Body of pancreas (tissue), 4 donors: ENCODE data around the gene TSG101. TPM values are rescaled to one million over a fixed set of nuclear protein-coding genes. Genes with fewer than 3 reads are reported as not detected.

ENCODE experiments used
- ATAC-seq: fragments of 150-250 bp; one replicate; pipeline ENCODE4 v1.9.1; 2016
- DNase-seq, 4 donors: peaks; one replicate each; pipeline ENCODE4 v3.0.0-alpha.2; 2019
- H3K27ac ChIP-seq, 4 donors: fragments of 200-600 bp; sonication (generic); 1 replicate in 3 of 4; 2 replicates in 1 of 4; pipeline versions ENCODE4 v1.5.1 to v1.6.1; 2016 to 2019; ENCODE audit warnings: mild to moderate bottlenecking in 1 of 4, mixed read lengths in 1 of 4, moderate library complexity in 1 of 4
- H3K27me3 ChIP-seq, 2 donors: fragments of 200-600 bp; sonication (generic); one replicate each; pipeline ENCODE4 v1.6.0; 2016; ENCODE audit warnings: mild to moderate bottlenecking in 1 of 2
- H3K36me3 ChIP-seq, 2 donors: fragments of 200-600 bp; sonication (generic); replicated peaks in 1 of 2; 2 replicates each; pipeline ENCODE4 v1.5.1; 2016; ENCODE audit warnings: low read depth in 2 of 2; ENCODE audit not compliant: insufficient read depth in 1 of 2
- H3K4me1 ChIP-seq: fragments of 200-600 bp; sonication (generic); one replicate; pipeline ENCODE4 v1.6.0; 2016
- H3K4me3 ChIP-seq, 2 donors: fragments of 200-600 bp; sonication (generic); 1 replicate in 1 of 2; 2 replicates in 1 of 2; pipeline ENCODE4 v1.5.1; 2016 to 2019
- H3K9me3 ChIP-seq, 3 donors: fragments of 200-600 bp; sonication (generic); 1 replicate in 2 of 3; 2 replicates in 1 of 3; pipeline ENCODE4 v1.5.1; 2016
- CTCF ChIP-seq, 7 experiments: fragments of 450-650 bp in 4 of 7; fragments of 200-600 bp in 3 of 7; sonication (generic) in 3 of 7; IDR thresholded peaks; one replicate each; pipeline ENCODE4 v1.5.1; 2016 to 2019; ENCODE audit warnings: antibody characterized with exemption in 7 of 7
- POLR2A ChIP-seq, 3 donors: fragments of 450-650 bp; IDR thresholded peaks; one replicate each; pipeline ENCODE4 v1.6.1; 2016; ENCODE audit warnings: antibody characterized with exemption in 3 of 3, mild to moderate bottlenecking in 2 of 3
- WGBS, 2 donors: methylation state at CpG; one replicate each; pipeline ENCODE4 v1.1.5; 2017; 5-methylcytosine and 5-hydroxymethylcytosine counted together
- intact Hi-C: fragments of 100-400 bp; cut with DNase I; formaldehyde crosslinking; loops from one replicate; pipeline ENCODE4 v1.15.1; 2023
- total RNA-seq, 2 donors: library from RNA; depleted of rRNA; stranded (reverse); fragments of >200 nt; gene quantifications; one replicate each; pipeline ENCODE4 v1.1.0, GENCODE V29; 2016

TSG101 gene
- total RNA-seq, 2 donors from 2014 or later, result 36.8 to 50.8 TPM

- intact Hi-C loops, result no loop called here
- WGBS, 2 donors, result 81 to 83% methylated on average over 2 of the region's 2 CpGs
Observed at GRCh38 chr11:18563090-18563730, 36.5 kb upstream of the TSG101 start.

DNA sequence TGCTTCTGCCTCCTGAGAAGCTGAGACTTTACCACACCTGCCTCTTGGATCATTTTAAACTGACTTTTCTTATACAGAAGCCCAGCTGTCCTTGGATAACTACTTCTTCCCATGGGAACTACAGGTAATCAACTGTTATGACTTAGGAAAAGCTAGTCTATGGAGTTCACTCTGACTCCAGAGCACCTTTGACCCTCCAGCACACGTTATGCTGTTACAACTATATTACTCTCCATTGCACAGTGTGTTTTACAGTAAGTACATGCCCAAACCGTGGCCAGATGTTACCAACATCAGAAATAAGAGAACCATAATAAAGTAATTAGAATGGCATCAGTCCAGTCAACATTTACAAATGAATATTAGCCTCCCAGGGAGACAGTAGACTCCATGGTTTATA is 21.3 kb upstream of the TSG101 start:
- Histone ChIP-seq H3K27ac (no peak overlapping the region), H3K4me1 (no peaks in the 10 kb centered on the region), H3K4me3 (no peak overlapping the region), H3K27me3 (no peaks in the 10 kb centered on the region), H3K36me3 (peaks cover 0 to 9% of the 10 kb centered on the region in 2 donors), H3K9me3 (no peaks in the 10 kb centered on the region)
- intact Hi-C loops, result loop anchor here (10.0 kb wide), 1 partner anchor 187 kb away; no protein-coding TSS in a partner anchor
- 73 to 81% methylated on average over 2 of the region's 2 CpGs for WGBS, 2 donors
- DNase-seq (no peak), ATAC-seq (no peak)
- no peak for TF ChIP-seq POLR2A (IDR thresholded peaks at IDR 0.05)
- no peak for TF ChIP-seq CTCF (IDR thresholded peaks at IDR 0.05)

More at GRCh38 chr11:18563090-18563730, 36.5 kb upstream of the TSG101 start:
- DNase-seq (no peak), ATAC-seq (no peak)
- H3K36me3 ChIP-seq, result peaks cover 0 to 4% of the 10 kb centered on the region in 2 donors
- H3K9me3 ChIP-seq, result no peaks in the 10 kb centered on the region
- H3K27me3 ChIP-seq, result no peaks in the 10 kb centered on the region
- H3K4me1 ChIP-seq, result no peaks in the 10 kb centered on the region
- no peak for TF ChIP-seq CTCF (IDR thresholded peaks at IDR 0.05)
- TF ChIP-seq POLR2A (IDR thresholded peaks at IDR 0.05), result no peak
- H3K4me3 ChIP-seq, result no peak overlapping the region
- no peak overlapping the region for H3K27ac ChIP-seq

DNA sequence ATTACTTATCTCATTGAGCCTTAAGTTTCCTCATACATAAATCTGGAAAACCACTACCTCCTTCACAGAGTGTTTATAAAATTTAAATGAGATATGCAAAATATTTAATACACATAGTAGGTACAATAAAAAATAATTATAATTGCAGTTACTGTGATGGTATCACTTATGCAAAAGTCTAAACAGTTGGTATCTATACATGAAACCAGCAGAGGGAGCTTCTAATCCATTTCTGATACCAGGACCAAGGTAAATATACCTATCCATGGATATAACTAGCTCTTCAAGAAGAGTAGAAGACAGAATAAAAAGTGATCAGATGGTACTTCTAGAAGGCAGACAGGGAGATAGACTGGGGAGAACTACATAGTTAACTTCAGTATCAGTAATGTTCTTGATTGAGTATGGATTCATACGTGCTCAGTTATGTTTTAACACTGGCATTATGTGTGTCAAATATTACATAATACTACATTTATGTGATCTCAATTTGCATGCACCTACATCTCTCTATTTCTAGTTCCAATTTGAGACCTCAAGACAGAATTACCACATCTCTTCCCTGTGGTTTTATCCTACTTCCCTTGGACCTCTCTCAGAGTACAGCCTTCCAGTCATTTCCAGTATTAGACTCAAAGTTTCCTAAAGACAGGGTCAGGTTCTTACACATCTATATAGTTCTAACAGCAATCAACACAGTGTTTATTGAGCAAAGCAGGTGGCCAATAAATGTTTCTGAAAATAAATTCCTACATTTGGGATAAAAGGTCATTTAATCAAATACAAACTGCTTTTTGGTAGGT is 13.7 kb upstream of the TSG101 start:
- Histone ChIP-seq H3K27ac (no peak overlapping the region), H3K9me3 (no peaks in the 10 kb centered on the region), H3K4me1 (no peaks in the 10 kb centered on the region), H3K4me3 (no peak overlapping the region), H3K27me3 (no peaks in the 10 kb centered on the region), H3K36me3 (peaks cover 6 to 9% of the 10 kb centered on the region in 2 donors)
- DNase-seq (no peak), ATAC-seq (no peak)
- 78 to 82% methylated on average over 1 of the region's 1 CpG for whole genome bisulfite sequencing, 2 donors
- no peak for TF ChIP-seq POLR2A (IDR thresholded peaks at IDR 0.05)
- peak in 6 of 7 experiments; percentile 23 to 56 (median 40) for TF ChIP-seq CTCF (IDR thresholded peaks at IDR 0.05)
- intact Hi-C loops, result loop anchor here (10.0 kb wide), 1 partner anchor 194 kb away; no protein-coding TSS in a partner anchor

- no peak for DNase-seq
Observed at GRCh38 chr11:18536209-18536608, 9.5 kb upstream of the TSG101 start.

More at GRCh38 chr11:18536209-18536608, 9.5 kb upstream of the TSG101 start:
- peaks cover 6% of the 10 kb centered on the region for H3K4me1 ChIP-seq
- intact Hi-C loops, result no loop called here
- ATAC-seq, result no peak
- no peak overlapping the region for H3K27ac ChIP-seq
- H3K36me3 ChIP-seq, result peaks cover 0 to 6% of the 10 kb centered on the region in 2 donors
- H3K4me3 ChIP-seq, result no peak overlapping the region
- WGBS, 2 donors, result 46% methylated on average over 1 of the region's 1 CpG
- no peaks in the 10 kb centered on the region for H3K27me3 ChIP-seq
- H3K9me3 ChIP-seq, result no peaks in the 10 kb centered on the region
- TF ChIP-seq POLR2A (IDR thresholded peaks at IDR 0.05) (no peak), CTCF (IDR thresholded peaks at IDR 0.05) (no peak)
